Coronary artery (tissue), 2 donors: Measurements from ENCODE around the gene UGT1A10.
"Not testable (repeated sequence)": the region's sequence is repeated elsewhere in the genome, so short reads cannot be mapped to it uniquely, and the experiment has no call there.

ENCODE experiments used
- DNase-seq: peaks from one replicate; pipeline ENCODE4 v3.0.0-alpha.2; 2017; ENCODE audit warnings: low spot score
- H3K27ac ChIP-seq, 2 donors: fragments of 200-600 bp; sonication (generic); one replicate each; pipeline ENCODE4 v1.5.1; 2016 to 2019
- H3K4me3 ChIP-seq: fragments of 200-600 bp; sonication (generic); 2 replicates; pipeline ENCODE4 v1.5.1; 2016; ENCODE audit warnings: mild to moderate bottlenecking, moderate library complexity
- CTCF ChIP-seq: fragments of 200-600 bp; sonication (generic); IDR thresholded peaks from one replicate; pipeline ENCODE4 v1.5.1; 2019; ENCODE audit warnings: antibody characterized with exemption

The UGT1A10 gene

GRCh38 chr2:233745073-233745755 is 109.0 kb downstream of the UGT1A10 start:
- Histone ChIP-seq H3K4me3 (no peak overlapping the region), H3K27ac (no peak overlapping the region)
- TF ChIP-seq CTCF: no peak
- DNase-seq: no peak

GRCh38 chr2:233745838-233746237 is 109.6 kb downstream of the UGT1A10 start:
- H3K27ac ChIP-seq, DNase-seq, H3K4me3 ChIP-seq: not testable (repeated sequence)

GRCh38 chr2:233746475-233747282 is 110.4 kb downstream of the UGT1A10 start:
- DNase-seq: no peak
- H3K27ac ChIP-seq: no peak overlapping the region
- no peak for TF ChIP-seq CTCF
- no peak overlapping the region for H3K4me3 ChIP-seq

- no peak overlapping the region for H3K4me3 ChIP-seq
- H3K27ac ChIP-seq: no peak overlapping the region
These were observed 111.0 kb downstream of the UGT1A10 start for GRCh38 chr2:233747283-233747544.

GRCh38 chr2:233750689-233751088 is 114.4 kb downstream of the UGT1A10 start:
- not testable (repeated sequence) for H3K4me3 ChIP-seq, DNase-seq, H3K27ac ChIP-seq

More at GRCh38 chr2:233747283-233747544, 111.0 kb downstream of the UGT1A10 start:
- no peak for TF ChIP-seq CTCF
- no peak for DNase-seq

- not testable (repeated sequence) for H3K27ac ChIP-seq, H3K4me3 ChIP-seq, DNase-seq
These were observed 115.2 kb downstream of the UGT1A10 start for GRCh38 chr2:233751212-233752009.

- Histone ChIP-seq H3K27ac (no peak overlapping the region), H3K4me3 (no peak overlapping the region)
- no peak for TF ChIP-seq CTCF
- DNase-seq: no peak
These were observed 118.8 kb downstream of the UGT1A10 start for GRCh38 chr2:233754872-233755611.

- no peak for TF ChIP-seq CTCF
- DNase-seq: no peak
- Histone ChIP-seq H3K27ac (no peak overlapping the region), H3K4me3 (no peak overlapping the region)
These were observed 120.3 kb downstream of the UGT1A10 start for GRCh38 chr2:233756429-233757081.
